CD1c-positive myeloid dendritic cell (primary cell): Measurements from ENCODE around the gene NT5C3B.
A peak's percentile ranks its signal among the peaks of the same experiment; 100 is the strongest.

Experiments used
- DNase-seq: peaks from one replicate; pipeline ENCODE4 v3.0.0-alpha.2; 2016; ENCODE audit errors: extremely low spot score

Gene NT5C3B

DNA sequence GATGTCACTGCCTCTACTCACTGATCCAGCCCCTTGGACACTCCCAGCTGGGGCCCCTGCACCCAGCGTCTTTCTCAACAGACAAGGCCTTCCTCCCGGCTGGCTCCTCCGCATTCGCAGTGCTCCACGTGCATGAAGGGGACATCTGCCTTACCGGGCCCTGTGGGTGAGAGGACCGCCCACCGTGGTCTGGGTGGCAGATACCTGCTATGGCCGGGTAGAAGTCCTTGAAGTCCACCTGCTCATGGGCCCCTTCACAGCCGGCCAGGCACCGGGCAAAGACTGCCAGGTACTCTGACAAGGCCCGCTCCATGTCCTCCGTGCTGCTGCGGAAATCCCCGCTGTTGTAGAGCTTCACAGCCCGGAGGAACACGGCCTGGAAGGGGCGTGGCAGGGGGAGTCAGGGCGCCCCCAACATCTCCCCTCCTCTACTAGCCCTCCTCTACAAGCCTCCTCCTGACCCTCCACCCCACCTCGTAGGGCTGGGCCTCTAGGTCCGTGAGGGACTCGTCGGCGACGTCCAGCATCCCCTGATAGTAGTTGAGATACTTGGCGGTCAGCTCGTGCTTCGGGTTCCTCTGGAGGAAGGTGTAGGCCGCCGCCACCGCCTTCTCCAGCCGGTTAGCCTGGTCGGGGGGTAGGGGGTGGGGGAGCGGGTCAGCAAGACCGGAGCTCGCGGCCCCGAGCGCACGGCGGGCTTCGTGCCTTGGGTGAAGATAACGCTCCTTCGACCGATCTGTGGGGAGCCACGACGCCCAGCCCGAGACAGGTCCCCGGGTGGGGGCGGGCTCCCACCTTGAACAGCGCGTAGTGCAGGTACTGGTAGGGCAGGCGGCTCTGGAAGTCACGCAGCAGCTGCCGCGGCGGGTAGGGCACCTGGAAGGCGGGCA lies 25.1 kb downstream of the NT5C3B start:
- DNase-seq = no peak

DNA sequence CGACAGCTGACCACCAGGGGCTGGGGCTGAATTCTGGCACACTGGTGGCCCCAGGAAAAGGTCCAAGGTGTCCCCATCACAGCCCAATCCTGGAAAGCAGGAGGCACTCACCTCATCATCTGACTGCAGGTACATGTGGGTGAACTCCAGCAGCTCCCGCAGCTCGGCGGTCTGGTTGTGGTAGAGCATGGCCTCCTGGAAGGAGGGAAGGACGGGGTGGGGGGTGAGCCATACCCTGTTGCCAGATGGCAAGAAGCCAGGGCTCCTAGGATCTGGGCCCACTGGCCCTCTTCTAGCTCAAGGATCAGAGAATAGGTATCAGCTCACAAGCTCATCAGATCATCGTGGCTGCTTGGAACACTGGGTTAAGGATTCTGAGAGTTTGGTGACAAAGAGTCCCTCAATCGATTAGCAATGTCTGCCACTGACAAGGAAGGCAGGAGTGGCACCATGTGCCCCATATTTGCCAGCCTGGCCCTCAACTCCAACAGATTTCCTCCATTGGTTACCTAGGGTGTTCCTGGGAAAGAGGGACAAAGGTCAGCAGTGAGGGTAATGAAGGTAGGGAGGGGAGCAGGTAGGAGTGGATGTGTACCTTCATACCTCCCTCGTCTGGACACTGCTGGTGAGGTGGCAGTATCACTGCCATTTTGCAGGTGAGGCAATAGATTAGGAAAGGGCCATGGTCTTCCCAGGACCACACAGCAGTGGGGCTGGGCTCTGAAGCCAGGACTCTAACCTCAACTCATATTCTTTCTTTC lies 29.2 kb downstream of the NT5C3B start:
- no peak for DNase-seq

DNA sequence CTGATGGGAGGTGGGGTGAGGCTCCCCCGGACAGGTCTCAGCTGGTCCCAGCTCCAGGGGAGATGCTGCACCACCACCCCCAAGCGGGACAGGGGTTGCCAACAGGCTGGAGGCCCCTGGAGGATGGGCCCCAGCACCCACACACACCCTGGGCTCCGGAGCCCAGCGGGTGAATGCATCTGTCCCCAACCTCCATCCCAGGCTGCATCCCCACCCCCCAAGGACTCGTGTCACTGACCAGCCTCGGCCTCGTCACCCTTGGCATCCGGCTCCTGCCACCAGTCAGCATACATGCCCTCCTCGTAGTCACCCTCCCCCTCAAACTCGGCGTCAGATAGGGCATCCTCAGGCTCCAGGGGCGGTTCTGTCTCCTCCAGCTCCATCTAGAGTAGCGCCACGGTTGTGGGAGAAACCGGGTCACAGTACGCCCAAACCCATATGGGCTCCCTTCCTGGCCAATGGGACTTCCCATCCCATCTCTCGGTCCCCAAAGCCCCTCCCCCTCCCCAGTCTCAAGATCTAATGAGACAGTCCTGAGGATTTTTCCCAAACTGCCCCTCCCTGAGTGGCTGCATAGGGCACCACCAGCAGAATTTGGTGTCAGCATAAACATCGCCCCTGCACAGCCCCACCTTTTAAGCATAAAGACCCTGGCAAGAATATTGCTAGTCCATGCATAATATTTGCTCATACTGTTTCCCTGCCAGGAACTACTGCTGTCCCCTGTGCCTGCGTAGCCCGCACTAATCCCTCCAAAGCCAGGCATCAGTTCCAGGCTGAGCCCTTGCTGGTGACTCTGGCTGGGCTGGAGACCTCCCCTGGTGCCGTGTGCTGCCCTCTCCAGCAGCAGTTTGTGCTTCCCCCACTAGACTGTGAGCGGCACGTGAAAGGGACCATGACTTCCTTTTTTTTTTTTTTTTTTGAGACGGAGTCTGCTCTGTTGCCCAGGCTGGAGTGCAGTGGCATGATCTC lies 32.7 kb downstream of the NT5C3B start:
- peak; percentile 62 for DNase-seq

DNA sequence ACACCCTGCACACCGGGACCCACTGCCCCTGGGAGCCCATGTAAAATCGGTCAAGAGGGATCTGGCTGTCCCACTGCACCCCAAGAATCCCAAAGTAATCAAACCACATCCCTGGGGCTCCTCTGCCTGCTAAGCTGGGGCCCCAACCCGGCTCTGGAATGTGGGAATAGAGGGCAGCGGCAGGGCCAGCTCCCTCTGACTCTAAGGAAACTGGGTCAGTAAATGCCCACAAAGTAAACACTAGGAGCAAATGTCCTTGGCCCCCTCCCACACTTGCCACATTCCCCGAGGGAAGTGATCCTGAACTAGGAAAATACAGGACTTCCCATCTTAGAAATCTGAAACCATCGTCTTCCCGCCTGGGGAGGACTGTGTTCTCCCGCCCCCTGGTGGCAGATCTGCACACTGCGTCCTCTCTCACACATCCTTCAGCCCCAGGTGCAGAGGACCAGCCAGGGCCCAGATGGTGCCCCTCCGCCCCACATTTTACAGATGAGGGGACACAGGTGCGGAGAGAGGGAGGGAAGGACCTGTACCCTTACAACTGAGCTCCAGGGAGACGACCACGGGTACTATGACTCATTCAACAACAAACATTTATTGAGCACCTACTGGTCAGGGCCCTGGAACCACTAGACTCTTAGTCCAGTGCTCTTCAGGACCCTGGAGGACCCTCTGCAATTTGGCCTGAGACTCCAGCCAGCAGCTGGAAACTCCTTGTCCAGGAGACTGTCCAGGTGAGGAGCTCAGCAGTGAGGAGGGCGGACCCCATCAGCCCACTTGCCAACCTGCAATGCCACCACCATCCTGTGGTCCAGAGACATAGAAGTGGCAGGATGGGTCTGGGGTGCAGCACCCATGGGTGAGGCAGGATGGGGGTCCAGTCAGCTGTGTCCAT lies 34.4 kb downstream of the NT5C3B start:
- peak; percentile 84 for DNase-seq

DNA sequence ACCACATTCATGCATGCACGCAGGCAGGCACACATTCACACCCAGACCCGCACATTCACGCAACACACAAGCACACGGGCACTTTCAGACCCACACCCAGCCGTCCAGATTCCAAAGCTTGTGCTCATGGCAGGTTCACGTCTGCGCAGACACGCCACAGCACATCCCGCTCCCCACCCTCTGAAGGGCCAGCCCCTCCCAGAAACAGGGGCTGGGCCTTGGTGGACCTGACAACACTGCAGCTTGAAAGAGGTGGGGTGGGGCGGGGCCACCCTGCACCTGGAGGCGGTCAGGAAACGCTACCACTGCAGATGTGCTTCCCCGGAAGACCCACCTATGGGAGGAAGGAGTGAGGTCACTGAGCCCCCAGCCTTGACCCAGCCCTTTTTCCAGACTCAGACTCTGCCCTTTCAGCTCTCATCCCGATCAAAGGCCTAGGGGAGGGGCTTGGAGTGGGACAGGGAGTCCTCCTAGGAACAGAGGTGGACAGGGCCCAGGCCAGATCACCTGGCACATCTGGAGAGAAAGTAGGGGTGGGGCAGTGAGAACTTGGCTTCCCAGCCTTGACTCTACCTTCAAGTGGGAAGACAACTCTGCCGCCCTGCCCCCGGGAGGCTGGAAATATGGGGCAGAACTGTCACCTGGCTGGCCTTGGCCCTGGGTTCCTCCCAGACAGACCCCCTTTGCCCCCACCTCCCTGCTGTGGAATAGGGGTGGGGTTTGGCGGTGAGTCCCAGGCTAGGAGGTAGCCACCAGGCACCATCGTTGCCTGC lies 35.2 kb downstream of the NT5C3B start:
- no peak for DNase-seq

DNA sequence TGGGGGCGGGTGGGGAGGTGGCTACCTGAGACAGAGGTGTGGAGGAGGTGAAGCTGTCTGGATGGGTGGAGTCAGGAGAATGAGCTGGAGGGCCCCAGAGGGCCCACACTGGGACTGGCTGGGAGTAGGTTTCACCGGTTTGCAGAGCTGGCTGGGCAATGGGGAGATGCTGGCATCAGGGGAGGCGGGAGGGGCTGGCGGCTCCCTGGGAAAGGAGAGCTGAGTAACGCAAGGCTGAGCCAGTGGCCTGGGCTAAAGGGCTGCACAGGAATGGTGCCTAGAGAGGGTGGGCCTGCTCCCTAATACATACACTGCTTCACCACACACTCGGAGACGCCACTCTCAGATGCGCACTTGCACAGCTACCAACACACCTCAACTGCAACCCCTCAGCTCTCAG lies 36.7 kb downstream of the NT5C3B start:
- no peak for DNase-seq

DNA sequence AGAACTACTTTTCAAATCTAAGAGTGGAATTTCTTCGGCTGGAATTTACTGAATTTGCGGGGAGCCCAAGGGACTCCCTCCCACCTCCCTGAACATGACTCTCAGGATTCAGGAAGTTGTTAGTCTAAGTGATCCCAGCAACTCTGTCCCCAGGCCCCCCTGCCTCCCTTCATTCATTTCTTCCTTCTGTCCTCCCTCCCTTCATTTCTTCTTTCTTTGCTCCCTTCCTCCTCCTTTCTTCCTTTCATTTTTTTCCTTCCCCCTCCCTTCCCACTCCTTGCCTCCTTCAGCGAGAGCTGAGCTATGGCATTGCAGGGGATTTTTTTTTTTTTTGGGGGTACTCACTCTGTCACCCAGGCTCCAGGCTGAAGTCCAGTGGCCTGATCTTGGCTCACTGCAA lies 38.7 kb downstream of the NT5C3B start:
- DNase-seq = no peak

DNA sequence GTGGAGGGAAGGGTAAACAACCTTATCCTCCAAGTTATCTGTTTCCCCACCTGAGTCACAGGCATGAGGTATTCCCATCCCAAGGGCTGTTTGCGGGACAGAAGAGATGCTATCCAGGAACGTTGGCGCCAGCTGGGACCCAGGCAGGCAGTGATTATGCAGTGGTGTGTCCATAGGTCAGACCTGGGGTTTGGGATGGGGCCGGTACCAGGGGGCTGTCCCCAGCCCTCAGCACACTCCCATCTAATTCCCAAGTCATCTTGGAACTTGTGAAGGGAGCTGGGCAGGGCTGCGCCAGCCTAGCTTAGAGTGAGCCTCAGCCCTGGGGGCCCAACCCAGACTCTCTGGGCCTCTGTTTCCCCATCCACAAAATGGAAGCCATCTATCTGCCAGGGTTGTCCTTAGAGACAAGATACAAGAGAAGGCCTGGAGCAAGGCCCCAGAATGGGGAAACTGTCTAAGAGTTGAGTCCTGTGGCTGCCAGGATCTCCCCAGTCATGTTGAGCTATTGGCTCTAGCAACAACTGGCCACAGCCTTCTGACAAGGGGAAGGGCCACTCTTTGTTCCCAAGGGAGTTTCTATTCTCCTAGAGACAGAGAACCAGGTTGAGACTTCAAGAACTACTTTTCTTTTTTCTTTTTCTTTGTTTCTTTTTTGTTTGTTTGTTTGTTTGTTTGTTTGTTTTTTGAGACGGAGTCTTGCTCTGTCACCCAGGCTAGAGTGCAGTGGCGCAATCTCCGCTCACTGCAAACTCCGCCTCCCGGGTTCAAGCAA lies 39.7 kb downstream of the NT5C3B start:
- DNase-seq = peak; percentile 47

DNA sequence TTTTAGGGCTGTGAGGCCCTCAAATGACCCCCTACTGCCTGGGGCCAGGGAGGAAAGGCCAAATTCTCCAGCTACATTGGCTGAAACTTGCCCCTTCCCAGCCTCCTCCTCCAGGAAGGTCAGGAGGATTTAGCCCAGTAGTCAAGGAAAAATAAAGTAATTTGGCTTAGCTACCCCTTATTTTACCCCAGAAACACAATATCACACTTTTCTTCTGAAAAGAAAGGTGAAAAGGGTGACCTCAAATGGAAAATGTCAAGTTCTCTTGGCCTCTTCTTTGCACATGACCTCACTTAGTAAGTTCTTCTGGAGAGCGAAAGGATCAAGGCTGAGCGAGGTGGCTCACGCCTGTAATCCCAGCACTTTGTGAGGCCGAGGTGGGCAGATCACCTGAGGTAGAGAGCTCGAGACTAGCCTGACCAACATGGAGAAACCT lies 41.5 kb downstream of the NT5C3B start:
- no peak for DNase-seq

DNA sequence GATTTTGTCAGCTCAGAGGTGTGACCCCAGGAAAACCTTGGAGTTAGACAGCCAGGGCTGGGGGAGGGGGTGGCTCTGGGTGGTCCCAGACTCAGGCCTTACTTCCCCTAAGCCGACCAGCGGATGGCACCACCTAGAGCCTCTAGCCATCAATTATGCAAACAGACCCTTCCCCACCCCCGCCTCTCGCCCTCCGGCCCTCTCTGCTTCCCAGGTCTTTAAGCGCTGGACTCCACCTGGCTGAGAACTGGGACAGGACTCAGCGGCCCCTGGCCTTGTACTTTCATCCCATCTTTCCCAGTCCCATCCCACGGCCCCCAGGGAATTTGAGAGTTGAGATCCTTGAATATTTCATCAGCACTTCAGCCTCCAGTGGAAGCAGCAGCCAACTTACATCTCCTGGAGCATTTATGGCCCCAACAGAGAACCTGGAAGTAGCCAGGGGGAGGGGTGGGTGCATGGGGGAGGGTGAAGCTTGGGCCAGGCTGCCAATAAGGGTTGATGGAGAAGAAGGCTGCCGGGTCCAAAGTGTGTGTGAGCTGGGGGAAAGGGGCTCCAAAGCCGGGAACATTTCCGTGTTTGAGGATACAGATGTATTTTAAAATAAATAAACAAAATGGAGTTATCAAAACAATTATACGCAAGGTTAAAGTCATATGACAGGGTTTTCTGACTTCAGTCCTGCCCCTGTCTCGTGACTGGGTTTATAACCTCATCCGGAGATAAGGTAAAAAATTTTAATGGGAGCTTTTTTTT lies 42.1 kb downstream of the NT5C3B start:
- no peak for DNase-seq

DNA sequence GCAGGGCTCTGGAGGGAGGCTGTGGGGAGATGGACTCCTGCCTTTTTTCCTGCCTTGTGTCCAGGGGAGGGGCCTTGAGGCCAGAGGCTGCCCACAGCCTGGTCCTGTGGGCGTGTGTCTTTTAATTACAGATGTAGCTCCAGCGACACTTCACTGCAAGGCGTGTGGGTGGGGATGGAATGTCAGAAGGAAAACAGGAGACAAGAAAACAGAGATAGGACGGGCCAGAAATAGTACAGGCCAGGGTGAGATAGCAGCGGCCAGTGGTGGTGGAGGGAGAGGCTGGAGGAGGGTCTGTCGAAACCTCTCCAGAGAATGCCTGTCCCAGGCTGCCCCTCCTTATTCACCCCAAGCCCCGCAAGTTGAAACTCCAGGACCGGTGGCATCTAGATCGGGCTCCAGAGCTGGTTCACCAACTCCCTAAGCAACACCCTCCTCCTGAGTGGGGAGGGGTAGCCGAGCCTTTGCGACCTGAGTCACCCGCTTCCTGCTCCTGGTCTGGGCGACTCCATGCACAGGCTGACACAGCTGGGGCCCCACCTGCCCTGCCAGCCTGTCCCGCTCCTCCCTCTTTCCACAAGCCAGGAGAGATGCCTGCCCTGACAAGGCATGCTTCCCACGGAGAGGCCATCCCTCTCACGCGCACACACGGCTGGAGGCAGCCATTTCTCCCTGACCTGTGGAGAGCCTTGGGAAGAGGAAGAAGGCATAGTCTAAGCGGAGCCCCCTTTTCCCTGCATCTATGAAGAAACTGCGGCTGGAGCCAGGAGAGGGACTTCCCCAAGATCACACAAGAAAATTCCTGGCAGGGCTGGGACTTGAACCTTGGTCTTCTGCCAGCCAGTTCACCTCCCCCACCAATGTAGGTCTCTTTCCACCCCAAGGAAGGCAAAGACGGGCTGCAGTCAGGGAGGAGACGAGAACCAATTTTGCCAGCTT lies 42.9 kb downstream of the NT5C3B start:
- DNase-seq = no peak

DNA sequence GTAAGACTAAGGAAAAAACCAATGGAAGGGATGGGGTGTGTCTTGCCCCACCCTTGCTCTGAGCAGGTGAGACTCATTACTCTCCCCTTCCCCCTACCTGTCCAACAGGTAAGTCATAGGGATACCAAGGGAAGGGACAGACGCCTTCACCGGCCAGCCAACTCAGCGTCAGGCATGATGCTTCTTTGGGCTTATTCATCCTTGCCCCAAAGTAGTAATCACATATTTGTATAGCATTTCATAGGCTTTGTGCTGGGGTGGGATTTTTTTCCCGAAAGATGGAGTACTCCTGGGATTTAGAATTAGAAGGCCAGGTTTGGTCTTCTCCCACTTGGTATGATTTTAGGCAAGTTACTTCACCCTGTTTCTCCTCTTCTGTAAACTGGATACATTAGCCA lies 49.0 kb downstream of the NT5C3B start:
- no peak for DNase-seq

DNA sequence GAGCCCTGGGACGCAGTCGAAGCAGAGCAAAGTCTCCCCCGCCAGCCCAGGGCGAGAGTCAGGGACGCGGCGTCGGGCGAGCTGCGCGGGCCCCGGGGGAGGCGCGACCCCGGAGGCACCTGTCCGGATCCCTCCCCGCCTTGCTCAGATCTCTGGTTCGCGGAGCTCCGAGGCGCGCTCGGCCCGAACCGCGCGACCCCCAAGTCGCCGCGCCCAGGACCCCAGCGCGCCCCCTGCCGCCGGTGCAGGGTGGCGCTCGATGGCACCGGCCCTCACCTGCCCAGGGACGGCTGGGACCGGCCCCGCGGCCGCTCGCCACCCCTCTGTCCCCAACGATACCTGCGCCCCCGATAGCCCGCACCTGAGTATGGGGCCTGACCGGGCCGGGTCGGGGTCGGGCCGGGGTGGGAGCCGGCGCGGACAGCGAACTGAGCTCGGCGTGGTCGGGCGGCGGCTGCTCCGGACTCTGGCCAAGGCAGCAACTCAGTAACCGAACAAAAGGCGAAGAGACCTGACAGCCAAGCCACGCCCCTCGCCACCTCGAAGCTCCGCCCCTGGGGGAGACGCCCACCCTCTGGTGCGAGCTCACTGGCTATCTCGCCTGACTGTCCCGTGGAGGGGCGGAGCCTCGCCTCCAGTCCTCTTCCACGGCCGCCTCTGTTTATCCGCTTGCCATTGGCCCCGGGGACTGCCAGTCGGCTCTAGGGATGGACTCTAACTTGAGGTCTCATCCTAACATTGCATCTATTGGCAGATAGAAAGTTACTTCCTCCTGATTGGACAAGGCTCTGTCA lies 49.6 kb downstream of the NT5C3B start, which contains the start of gene JUP:
Gene JUP (minus strand): TSS at position 485 of the 794 bp plus-strand sequence. CDS start 14,857 bp downstream, outside the sequence.
- peak; percentile 98 for DNase-seq

DNA sequence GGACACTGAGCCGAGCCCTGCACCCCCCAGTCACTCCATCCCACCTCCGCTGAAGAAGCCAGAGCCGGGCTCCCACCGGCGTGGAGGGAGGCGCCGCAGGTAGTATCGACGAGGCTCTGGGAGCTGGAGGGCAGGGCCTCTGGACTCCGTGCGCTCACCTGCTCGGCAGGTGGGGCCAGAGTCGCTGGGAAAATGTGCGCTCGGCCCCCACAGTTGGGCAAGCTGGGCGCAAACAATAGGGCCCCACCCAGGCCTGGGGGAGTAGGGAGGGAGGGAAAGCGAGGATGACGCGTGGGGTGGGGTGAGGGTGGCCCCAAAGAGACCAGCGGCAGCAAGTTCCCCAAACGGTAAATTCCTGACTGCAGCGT lies 50.2 kb downstream of the NT5C3B start:
- DNase-seq = no peak

DNA sequence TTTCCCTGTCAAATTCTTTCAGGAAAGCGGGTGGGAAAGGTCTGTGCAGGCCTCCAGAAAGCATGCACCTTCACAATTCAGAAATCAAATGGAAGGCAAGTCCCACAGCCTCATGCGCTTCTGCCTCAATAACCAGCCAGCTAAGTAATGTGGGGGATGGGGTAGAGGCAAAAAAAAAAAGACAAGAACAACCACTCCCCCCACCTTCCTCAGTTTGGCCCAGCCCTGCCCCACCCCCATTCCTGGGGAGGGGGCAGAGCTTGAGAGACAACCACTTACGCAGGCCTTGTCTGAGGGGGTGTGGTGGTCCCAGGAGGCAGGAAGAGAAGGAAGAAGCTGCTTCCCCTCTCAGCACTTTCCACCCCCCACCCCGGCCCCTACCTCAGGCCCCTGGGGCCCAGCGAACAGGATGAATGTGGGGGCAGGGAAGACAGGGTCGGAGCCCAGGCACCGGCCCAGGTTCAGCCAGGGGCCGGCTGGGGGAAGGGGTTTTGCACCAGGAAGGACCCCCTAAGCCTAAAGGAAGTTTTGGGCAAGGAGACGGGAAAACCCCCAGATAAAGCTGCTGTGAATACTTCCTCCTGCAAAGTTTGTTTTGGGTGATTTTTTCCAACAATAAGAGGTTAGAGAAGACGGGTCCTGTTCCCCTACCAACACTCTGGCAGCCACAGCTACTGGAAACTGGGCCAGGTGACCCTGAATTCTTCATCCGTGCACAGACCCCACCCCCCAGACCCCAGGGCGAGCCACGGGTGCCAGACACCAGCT lies 50.8 kb downstream of the NT5C3B start:
- DNase-seq = no peak
